ENCODE results near the gene JAZF1. TPM values are rescaled to one million over a fixed set of nuclear protein-coding genes. Genes with fewer than 3 reads are reported as not detected.

The JAZF1 gene
- total RNA-seq, 1 experiment from 2014 or later: 36.6 TPM

- Histone ChIP-seq H3K4me1 (replicated peaks) (0 out of 2 replicates have a peak, but pooled peaks cover 2% of the 10 kb centered on the region), H3K36me3 (peaks cover 35% of the 10 kb centered on the region), H3K9me3 (replicated peaks) (no peaks in the 10 kb centered on the region), H3K4me3 (no peak overlapping the region), H3K27me3 (replicated peaks) (no peaks in the 10 kb centered on the region), H3K27ac (no peak overlapping the region)
- DNase-seq (ENCODE audit: low read depth in 1 of 2, low spot score in 2 of 2): no peak
These were observed 381.4 kb downstream of the JAZF1 start for GRCh38 chr7:27799212-27799611.

- Histone ChIP-seq H3K27ac (no peak overlapping the region), H3K4me3 (no peak overlapping the region), H3K9me3 (replicated peaks) (no peaks in the 10 kb centered on the region), H3K36me3 (peaks cover 52% of the 10 kb centered on the region), H3K4me1 (replicated peaks) (peaks cover 16% of the 10 kb centered on the region), H3K27me3 (replicated peaks) (no peaks in the 10 kb centered on the region)
- no peak for DNase-seq (ENCODE audit: low read depth in 1 of 2, low spot score in 2 of 2)
These were observed 384.6 kb downstream of the JAZF1 start for GRCh38 chr7:27795977-27796376.

- H3K9me3 ChIP-seq (replicated peaks): no peaks in the 10 kb centered on the region
- no peak overlapping the region for H3K4me3 ChIP-seq
- peaks cover 55% of the 10 kb centered on the region for H3K36me3 ChIP-seq
- DNase-seq (ENCODE audit: low read depth in 1 of 2, low spot score in 2 of 2): no peak
- peaks cover 16% of the 10 kb centered on the region for H3K4me1 ChIP-seq (replicated peaks)
- H3K27ac ChIP-seq: no peak overlapping the region
- H3K27me3 ChIP-seq (replicated peaks): no peaks in the 10 kb centered on the region
These were observed 386.8 kb downstream of the JAZF1 start for GRCh38 chr7:27793780-27794179.

GRCh38 chr7:27788437-27788836 is 392.2 kb downstream of the JAZF1 start:
- DNase-seq (ENCODE audit: low read depth in 1 of 2, low spot score in 2 of 2): no peak
- Histone ChIP-seq H3K27ac (no peak overlapping the region), H3K36me3 (peaks cover 58% of the 10 kb centered on the region), H3K4me3 (no peak overlapping the region), H3K27me3 (replicated peaks) (no peaks in the 10 kb centered on the region), H3K9me3 (replicated peaks) (no peaks in the 10 kb centered on the region), H3K4me1 (replicated peaks) (peaks cover 15% of the 10 kb centered on the region)

- peaks cover 41% of the 10 kb centered on the region for H3K36me3 ChIP-seq
- no peaks in the 10 kb centered on the region for H3K9me3 ChIP-seq (replicated peaks)
- no peak overlapping the region for H3K4me3 ChIP-seq
- DNase-seq (ENCODE audit: low read depth in 1 of 2, low spot score in 2 of 2): peak in 1 of 2 experiments; percentile 61
- H3K27ac ChIP-seq: no peak overlapping the region
- peaks cover 6% of the 10 kb centered on the region; the same call in 1 of the 2 replicates for H3K4me1 ChIP-seq (replicated peaks)
- no peaks in the 10 kb centered on the region for H3K27me3 ChIP-seq (replicated peaks)
These were observed 396.1 kb downstream of the JAZF1 start for GRCh38 chr7:27784399-27785053.

GRCh38 chr7:27782849-27783248 is 397.7 kb downstream of the JAZF1 start:
- no peaks in the 10 kb centered on the region for H3K27me3 ChIP-seq (replicated peaks)
- H3K4me3 ChIP-seq: no peak overlapping the region
- H3K27ac ChIP-seq: no peak overlapping the region
- H3K36me3 ChIP-seq: peaks cover 32% of the 10 kb centered on the region
- H3K4me1 ChIP-seq (replicated peaks): peaks cover 6% of the 10 kb centered on the region; the same call in 1 of the 2 replicates
- H3K9me3 ChIP-seq (replicated peaks): no peaks in the 10 kb centered on the region
- DNase-seq (ENCODE audit: low read depth in 1 of 2, low spot score in 2 of 2): no peak

GRCh38 chr7:27781188-27781587 is 399.4 kb downstream of the JAZF1 start:
- Histone ChIP-seq H3K27ac (no peak overlapping the region), H3K9me3 (replicated peaks) (no peaks in the 10 kb centered on the region), H3K27me3 (replicated peaks) (no peaks in the 10 kb centered on the region), H3K4me1 (replicated peaks) (peaks cover 6% of the 10 kb centered on the region; the same call in 1 of the 2 replicates), H3K36me3 (peaks cover 15% of the 10 kb centered on the region), H3K4me3 (no peak overlapping the region)
- no peak for DNase-seq (ENCODE audit: low read depth in 1 of 2, low spot score in 2 of 2)

Other genes with a start within 250 kb of the JAZF1 start
- 1.00 and 6.0 TPM in 2 replicates for gene CREB5, start 231.7 kb upstream of the JAZF1 start, total RNA-seq (2014; rRNA removed; shearing (Covaris generic))